Measurements from ENCODE around the gene DPYD.

The DPYD gene

GRCh38 chr1:97744977-97745376, 175.9 kb downstream of the DPYD start:
- Histone ChIP-seq H2BK120ac (ENCODE audit: low read depth, low read length) (no peak overlapping the region), H3K23ac (ENCODE audit: low read depth, low read length, poor library complexity) (no peak overlapping the region), H3K79me1 (ENCODE audit: low read depth, low read length) (no peaks in the 10 kb centered on the region), H3K4ac (ENCODE audit: low read length) (no peak overlapping the region), H3K14ac (ENCODE audit: low read length) (no peak overlapping the region), H3K36me3 (replicated peaks in 1 of 2; ENCODE audit: control insufficient read depth in 2 of 2, insufficient read depth in 2 of 2, low read length in 2 of 2) (no peaks in the 10 kb centered on the region), H2AFZ (ENCODE audit: low read length) (no peak overlapping the region), H4K8ac (ENCODE audit: low read depth, low read length) (no peak overlapping the region), H3K9me3 (replicated peaks in 1 of 2; ENCODE audit: control insufficient read depth in 2 of 2, insufficient read depth in 1 of 2, low read depth in 1 of 2, low read length in 2 of 2) (no peaks in the 10 kb centered on the region), H3K4me1 (ENCODE audit: control insufficient read depth in 2 of 2, insufficient read depth in 1 of 2, low read depth in 1 of 2, low read length in 2 of 2) (peaks cover 10 to 28% of the 10 kb centered on the region in 2 donors), H2AK5ac (ENCODE audit: low read depth, low read length) (no peak overlapping the region), H3K18ac (ENCODE audit: low read length) (no peak overlapping the region), H3K4me3 (ENCODE audit: low read length in 2 of 2) (no peak overlapping the region), H3K9ac (ENCODE audit: low read depth, low read length, poor library complexity) (no peak overlapping the region), H4K91ac (ENCODE audit: low read depth, low read length, poor library complexity) (no peak overlapping the region), H2BK12ac (ENCODE audit: low read length) (no peak overlapping the region), H3K27me3 (ENCODE audit: control insufficient read depth in 3 of 3, insufficient read depth in 3 of 3, low read depth in 1 of 3, low read length in 3 of 3) (no peaks in the 10 kb centered on the region), H2BK15ac (ENCODE audit: low read length) (no peak overlapping the region), H3K27ac (replicated peaks; ENCODE audit: low read length) (no peak overlapping the region), H2BK5ac (ENCODE audit: low read length) (no peak overlapping the region), H3K4me2 (ENCODE audit: insufficient read depth, low read length, poor library complexity, severe bottlenecking) (no peak overlapping the region)
- no peak for DNase-seq (ENCODE audit: low spot score)

GRCh38 chr1:97743129-97743528, 177.7 kb downstream of the DPYD start:
- H3K79me1 ChIP-seq (ENCODE audit: low read depth, low read length) = no peaks in the 10 kb centered on the region

GRCh38 chr1:97740891-97741290, 179.9 kb downstream of the DPYD start:
- no peak overlapping the region for H3K23ac ChIP-seq (ENCODE audit: low read depth, low read length, poor library complexity)
- no peak overlapping the region for H2BK120ac ChIP-seq (ENCODE audit: low read depth, low read length)
- H3K9ac ChIP-seq (ENCODE audit: low read depth, low read length, poor library complexity) = no peak overlapping the region
- H3K4me2 ChIP-seq (ENCODE audit: insufficient read depth, low read length, poor library complexity, severe bottlenecking) = no peak overlapping the region
- H2AFZ ChIP-seq (ENCODE audit: low read length) = no peak overlapping the region
- H3K79me1 ChIP-seq (ENCODE audit: low read depth, low read length) = no peaks in the 10 kb centered on the region
- H2BK15ac ChIP-seq (ENCODE audit: low read length) = no peak overlapping the region
- H3K4me1 ChIP-seq (ENCODE audit: control insufficient read depth in 2 of 2, insufficient read depth in 1 of 2, low read depth in 1 of 2, low read length in 2 of 2) = peaks cover 10 to 31% of the 10 kb centered on the region in 2 donors
- no peak overlapping the region for H3K14ac ChIP-seq (ENCODE audit: low read length)
- H3K4ac ChIP-seq (ENCODE audit: low read length) = no peak overlapping the region
- no peak overlapping the region for H2BK5ac ChIP-seq (ENCODE audit: low read length)
- no peaks in the 10 kb centered on the region for H3K36me3 ChIP-seq (replicated peaks in 1 of 2; ENCODE audit: control insufficient read depth in 2 of 2, insufficient read depth in 2 of 2, low read length in 2 of 2)
- no peak for DNase-seq (ENCODE audit: low spot score)
- H3K4me3 ChIP-seq (ENCODE audit: low read length in 2 of 2) = no peak overlapping the region
- no peak overlapping the region for H4K8ac ChIP-seq (ENCODE audit: low read depth, low read length)
- H4K91ac ChIP-seq (ENCODE audit: low read depth, low read length, poor library complexity) = no peak overlapping the region
- H2BK12ac ChIP-seq (ENCODE audit: low read length) = no peak overlapping the region
- H3K27me3 ChIP-seq (ENCODE audit: control insufficient read depth in 3 of 3, insufficient read depth in 3 of 3, low read depth in 1 of 3, low read length in 3 of 3) = no peaks in the 10 kb centered on the region
- no peaks in the 10 kb centered on the region for H3K9me3 ChIP-seq (replicated peaks in 1 of 2; ENCODE audit: control insufficient read depth in 2 of 2, insufficient read depth in 1 of 2, low read depth in 1 of 2, low read length in 2 of 2)
- no CpG with 5 or more reads among the region's 1 CpG for WGBS, 2 donors (ENCODE audit: extremely low coverage in 2 of 2, insufficient read length in 2 of 2, insufficient replicate concordance in 1 of 2)
- no peak overlapping the region for H2AK5ac ChIP-seq (ENCODE audit: low read depth, low read length)
- H3K18ac ChIP-seq (ENCODE audit: low read length) = no peak overlapping the region
- no peak overlapping the region for H3K27ac ChIP-seq (replicated peaks; ENCODE audit: low read length)

More at GRCh38 chr1:97743129-97743528, 177.7 kb downstream of the DPYD start:
- Histone ChIP-seq H3K4me3 (ENCODE audit: low read length in 2 of 2) (no peak overlapping the region), H2BK5ac (ENCODE audit: low read length) (no peak overlapping the region), H4K91ac (ENCODE audit: low read depth, low read length, poor library complexity) (no peak overlapping the region), H3K4me2 (ENCODE audit: insufficient read depth, low read length, poor library complexity, severe bottlenecking) (no peak overlapping the region), H3K14ac (ENCODE audit: low read length) (no peak overlapping the region), H2BK120ac (ENCODE audit: low read depth, low read length) (no peak overlapping the region), H3K9ac (ENCODE audit: low read depth, low read length, poor library complexity) (no peak overlapping the region), H3K23ac (ENCODE audit: low read depth, low read length, poor library complexity) (no peak overlapping the region), H3K36me3 (replicated peaks in 1 of 2; ENCODE audit: control insufficient read depth in 2 of 2, insufficient read depth in 2 of 2, low read length in 2 of 2) (no peaks in the 10 kb centered on the region), H3K18ac (ENCODE audit: low read length) (no peak overlapping the region), H2BK15ac (ENCODE audit: low read length) (no peak overlapping the region), H2AK5ac (ENCODE audit: low read depth, low read length) (no peak overlapping the region), H2AFZ (ENCODE audit: low read length) (no peak overlapping the region), H3K9me3 (replicated peaks in 1 of 2; ENCODE audit: control insufficient read depth in 2 of 2, insufficient read depth in 1 of 2, low read depth in 1 of 2, low read length in 2 of 2) (no peaks in the 10 kb centered on the region), H3K27me3 (ENCODE audit: control insufficient read depth in 3 of 3, insufficient read depth in 3 of 3, low read depth in 1 of 3, low read length in 3 of 3) (no peaks in the 10 kb centered on the region), H3K27ac (replicated peaks; ENCODE audit: low read length) (no peak overlapping the region), H2BK12ac (ENCODE audit: low read length) (no peak overlapping the region), H3K4ac (ENCODE audit: low read length) (no peak overlapping the region), H4K8ac (ENCODE audit: low read depth, low read length) (no peak overlapping the region), H3K4me1 (ENCODE audit: control insufficient read depth in 2 of 2, insufficient read depth in 1 of 2, low read depth in 1 of 2, low read length in 2 of 2) (peaks cover 10 to 31% of the 10 kb centered on the region in 2 donors)
- no peak for DNase-seq (ENCODE audit: low spot score)
- no CpG with 5 or more reads among the region's 3 CpGs for WGBS, 2 donors (ENCODE audit: extremely low coverage in 2 of 2, insufficient read length in 2 of 2, insufficient replicate concordance in 1 of 2)

- Histone ChIP-seq H4K8ac (ENCODE audit: low read depth, low read length) (no peak overlapping the region), H2BK15ac (ENCODE audit: low read length) (no peak overlapping the region), H3K36me3 (replicated peaks in 1 of 2; ENCODE audit: control insufficient read depth in 2 of 2, insufficient read depth in 2 of 2, low read length in 2 of 2) (no peaks in the 10 kb centered on the region), H3K4me3 (ENCODE audit: low read length in 2 of 2) (no peak overlapping the region), H3K9ac (ENCODE audit: low read depth, low read length, poor library complexity) (no peak overlapping the region), H3K14ac (ENCODE audit: low read length) (no peak overlapping the region), H2AFZ (ENCODE audit: low read length) (no peak overlapping the region), H2BK120ac (ENCODE audit: low read depth, low read length) (no peak overlapping the region), H3K9me3 (replicated peaks in 1 of 2; ENCODE audit: control insufficient read depth in 2 of 2, insufficient read depth in 1 of 2, low read depth in 1 of 2, low read length in 2 of 2) (no peaks in the 10 kb centered on the region), H3K4me1 (ENCODE audit: control insufficient read depth in 2 of 2, insufficient read depth in 1 of 2, low read depth in 1 of 2, low read length in 2 of 2) (peaks cover 10 to 31% of the 10 kb centered on the region in 2 donors), H4K91ac (ENCODE audit: low read depth, low read length, poor library complexity) (no peak overlapping the region), H2BK12ac (ENCODE audit: low read length) (no peak overlapping the region), H2BK5ac (ENCODE audit: low read length) (no peak overlapping the region), H3K27ac (replicated peaks; ENCODE audit: low read length) (no peak overlapping the region), H3K4me2 (ENCODE audit: insufficient read depth, low read length, poor library complexity, severe bottlenecking) (no peak overlapping the region), H3K27me3 (ENCODE audit: control insufficient read depth in 3 of 3, insufficient read depth in 3 of 3, low read depth in 1 of 3, low read length in 3 of 3) (no peaks in the 10 kb centered on the region), H3K23ac (ENCODE audit: low read depth, low read length, poor library complexity) (no peak overlapping the region), H3K79me1 (ENCODE audit: low read depth, low read length) (no peaks in the 10 kb centered on the region), H3K4ac (ENCODE audit: low read length) (no peak overlapping the region), H3K18ac (ENCODE audit: low read length) (no peak overlapping the region), H2AK5ac (ENCODE audit: low read depth, low read length) (no peak overlapping the region)
- no CpG with 5 or more reads among the region's 2 CpGs for WGBS, 2 donors (ENCODE audit: extremely low coverage in 2 of 2, insufficient read length in 2 of 2, insufficient replicate concordance in 1 of 2)
- DNase-seq (ENCODE audit: low spot score) = no peak
These were observed 181.2 kb downstream of the DPYD start for GRCh38 chr1:97739596-97740103.

All from neuronal stem cell (in vitro differentiated cells).